Epithelial cell of prostate (primary cell): ENCODE results near the gene DDX10.
"Not testable (repeated sequence)": the region's sequence is repeated elsewhere in the genome, so short reads cannot be mapped to it uniquely, and the experiment has no call there.

Experiments used
- DNase-seq: peaks from one replicate; pipeline ENCODE4 v3.0.0-alpha.2; 2011; ENCODE audit warnings: low read depth, low spot score
- H3K27ac ChIP-seq: fragments of 450-650 bp; 2 replicates; pipeline ENCODE4 v1.5.1; 2017; ENCODE audit warnings: mild to moderate bottlenecking

The DDX10 gene

GRCh38 chr11:108664730-108665525, at the start of gene DDX10:
TSS of gene DDX10 (plus strand) at chr11:108665069. CDS start at chr11:108665154, 85 bp downstream.
- peak; percentile 82 for DNase-seq
- H3K27ac ChIP-seq, result no peak within 1 kb of the TSS

GRCh38 chr11:108616549-108616948, 48.3 kb upstream of the DDX10 start:
- peak; percentile 96 for DNase-seq
- peak overlapping the region; percentile 82 for H3K27ac ChIP-seq

- peak overlapping the region; percentile 82 for H3K27ac ChIP-seq
- no peak for DNase-seq
These were observed 47.8 kb upstream of the DDX10 start for GRCh38 chr11:108617055-108617454.

GRCh38 chr11:108618529-108618928, 46.3 kb upstream of the DDX10 start:
- no peak overlapping the region for H3K27ac ChIP-seq
- DNase-seq, result no peak

- no peak overlapping the region for H3K27ac ChIP-seq
- peak; percentile 65 for DNase-seq
These were observed 43.7 kb upstream of the DDX10 start for GRCh38 chr11:108620958-108621772.

- DNase-seq, result no peak
- H3K27ac ChIP-seq, result no peak overlapping the region
These were observed 42.5 kb upstream of the DDX10 start for GRCh38 chr11:108622341-108622740.

- no peak overlapping the region for H3K27ac ChIP-seq
- DNase-seq, result no peak
These were observed 40.5 kb upstream of the DDX10 start for GRCh38 chr11:108624196-108624925.

- H3K27ac ChIP-seq, result no peak overlapping the region
- DNase-seq, result no peak
These were observed 36.5 kb upstream of the DDX10 start for GRCh38 chr11:108628326-108628725.

GRCh38 chr11:108628812-108629211, 36.1 kb upstream of the DDX10 start:
- no peak overlapping the region for H3K27ac ChIP-seq
- no peak for DNase-seq

GRCh38 chr11:108629274-108629673, 35.6 kb upstream of the DDX10 start:
- H3K27ac ChIP-seq, result no peak overlapping the region
- DNase-seq, result no peak

GRCh38 chr11:108632041-108632704, 32.7 kb upstream of the DDX10 start:
- H3K27ac ChIP-seq, result no peak overlapping the region
- no peak for DNase-seq

GRCh38 chr11:108635106-108635505, 29.8 kb upstream of the DDX10 start:
- peak overlapping the region; percentile 31 for H3K27ac ChIP-seq
- DNase-seq, result peak; percentile 81

- no peak for DNase-seq
These were observed 28.6 kb upstream of the DDX10 start for GRCh38 chr11:108636222-108636621.

GRCh38 chr11:108639146-108639545, 25.7 kb upstream of the DDX10 start:
- no peak for DNase-seq
- no peak overlapping the region for H3K27ac ChIP-seq

More at GRCh38 chr11:108636222-108636621, 28.6 kb upstream of the DDX10 start:
- no peak overlapping the region for H3K27ac ChIP-seq

- not testable (repeated sequence) for DNase-seq, H3K27ac ChIP-seq
These were observed 23.1 kb upstream of the DDX10 start for GRCh38 chr11:108641752-108642151.

- DNase-seq, result no peak
These were observed 20.9 kb upstream of the DDX10 start for GRCh38 chr11:108643974-108644373.

GRCh38 chr11:108645970-108646369, 18.9 kb upstream of the DDX10 start:
- no peak for DNase-seq
- no peak overlapping the region for H3K27ac ChIP-seq

More at GRCh38 chr11:108643974-108644373, 20.9 kb upstream of the DDX10 start:
- no peak overlapping the region for H3K27ac ChIP-seq

- no peak for DNase-seq
- no peak overlapping the region for H3K27ac ChIP-seq
These were observed 17.5 kb upstream of the DDX10 start for GRCh38 chr11:108647387-108647700.

- peak overlapping the region; percentile 21 for H3K27ac ChIP-seq
- no peak for DNase-seq
These were observed 17.0 kb upstream of the DDX10 start for GRCh38 chr11:108647701-108648527.
